Activated CD8-positive, alpha-beta memory T cell treated with anti-CD3 and anti-CD28 coated beads, Interleukin-2, amount 10 ng/mL, durations not matched to agents 7 days and 5 days (primary cell): Measurements from ENCODE around the gene USP30. TPM values are rescaled to one million over a fixed set of nuclear protein-coding genes. Genes with fewer than 3 reads are reported as not detected.
A peak's percentile ranks its signal among the peaks of the same experiment; 100 is the strongest.

ENCODE experiments used
- ATAC-seq: fragments of 150-1000 bp; cut with Tn5 transposase; one replicate; pipeline ENCODE4 v1.10.0; 2021; ENCODE audit warnings: moderate library complexity
- CTCF ChIA-PET: fragments of 350-600 bp; sonication (Branson Sonifier 250); formaldehyde crosslinking; loops from one replicate; lab custom pipeline; 2021; ENCODE audit warnings: antibody characterized with exemption; lab: Charles Lee
- DNase-seq: peaks from one replicate; pipeline ENCODE4 v3.0.0-alpha.2; 2020
- H3K27ac Mint-ChIP-seq: one replicate; pipeline ENCODE4 v1.8.0; 2021; ENCODE audit warnings: mild to moderate bottlenecking, mixed read lengths
- H3K27me3 Mint-ChIP-seq: one replicate; pipeline ENCODE4 v1.8.0; 2021; ENCODE audit warnings: mixed read lengths
- H3K36me3 Mint-ChIP-seq: one replicate; pipeline ENCODE4 v1.8.0; 2021; ENCODE audit warnings: mild to moderate bottlenecking, mixed read lengths
- H3K4me1 Mint-ChIP-seq: one replicate; pipeline ENCODE4 v1.8.0; 2021; ENCODE audit warnings: mixed read lengths
- H3K4me3 Mint-ChIP-seq: one replicate; pipeline ENCODE4 v1.8.0; 2021; ENCODE audit warnings: mild to moderate bottlenecking, moderate library complexity, mixed read lengths
- H3K9me3 Mint-ChIP-seq: one replicate; pipeline ENCODE4 v1.8.0; 2022; ENCODE audit warnings: low read depth, mixed read lengths
- total RNA-seq, 2 experiments: library from RNA; stranded (reverse); gene quantifications; one replicate each; pipeline ENCODE4 v1.2.3, GENCODE V29; 2021

USP30 gene
- total RNA-seq, 2 experiments from 2014 or later: 5.9 to 8.7 TPM

DNA sequence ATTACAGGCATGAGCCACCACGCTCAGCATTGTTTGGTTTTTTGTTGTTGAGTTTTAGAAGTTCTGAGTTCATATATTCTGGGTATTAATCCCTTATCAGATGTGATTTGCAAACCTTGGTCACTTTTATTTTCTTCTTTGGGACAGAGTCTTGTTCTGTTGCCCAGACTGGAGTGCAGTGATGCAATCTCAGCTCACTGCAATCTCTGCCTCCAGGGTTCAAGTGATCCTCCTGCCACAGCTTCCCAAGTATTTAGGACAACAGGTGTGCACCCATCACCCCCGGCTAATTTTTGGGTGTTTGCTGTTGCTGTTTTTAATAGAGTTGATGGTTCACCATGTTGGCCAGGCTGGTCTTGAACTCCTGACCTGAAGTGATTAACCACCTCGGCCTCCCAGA, 11.8 kb downstream of the USP30 start:
- H3K9me3 Mint-ChIP-seq: no peaks in the 10 kb centered on the region
- ATAC-seq (no peak), DNase-seq (no peak)
- no peaks in the 10 kb centered on the region for H3K27me3 Mint-ChIP-seq
- no peak overlapping the region for H3K4me3 Mint-ChIP-seq
- CTCF ChIA-PET: no interaction called here
- no peak overlapping the region for H3K27ac Mint-ChIP-seq
- peaks cover 3% of the 10 kb centered on the region for H3K4me1 Mint-ChIP-seq
- peaks cover 2% of the 10 kb centered on the region for H3K36me3 Mint-ChIP-seq

DNA sequence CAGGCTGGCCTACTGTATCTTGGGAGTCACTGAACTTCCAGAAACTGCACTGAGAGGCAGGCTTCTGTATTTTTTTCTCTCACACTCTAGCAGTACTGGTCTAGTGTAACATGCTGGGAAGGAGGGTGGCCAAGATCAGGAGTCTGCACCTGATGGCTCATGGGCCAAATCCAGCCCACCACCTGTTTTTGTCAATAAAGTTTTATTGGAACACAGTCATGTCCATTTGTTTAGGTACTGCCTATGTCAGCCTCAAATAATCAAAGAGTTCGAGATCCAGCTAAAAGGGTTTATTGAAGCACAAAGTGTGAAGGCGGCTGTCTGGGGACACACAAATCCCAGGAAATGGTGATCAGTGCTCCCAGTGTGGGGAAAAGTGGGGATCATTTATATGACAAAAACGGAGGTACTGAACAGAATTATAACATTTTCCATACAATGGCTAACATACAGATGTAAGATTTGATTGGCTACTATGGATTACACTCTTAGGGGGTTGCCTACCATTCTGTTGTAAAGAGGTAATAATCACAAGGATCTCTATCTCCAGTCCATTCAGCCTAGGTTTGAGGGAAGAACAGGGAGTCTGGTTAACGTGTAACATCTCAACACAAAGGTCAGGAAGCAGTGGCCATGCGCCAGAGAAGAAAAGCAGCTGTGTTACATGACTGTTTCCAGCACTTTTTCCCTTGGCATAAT, 12.9 kb downstream of the USP30 start:
- ATAC-seq: no peak
- no peak for DNase-seq
- no peak overlapping the region for H3K27ac Mint-ChIP-seq
- no peak overlapping the region for H3K4me3 Mint-ChIP-seq
- CTCF ChIA-PET: no interaction called here
- peaks cover 3% of the 10 kb centered on the region for H3K4me1 Mint-ChIP-seq
- H3K9me3 Mint-ChIP-seq: no peaks in the 10 kb centered on the region
- H3K27me3 Mint-ChIP-seq: no peaks in the 10 kb centered on the region
- peaks cover 2% of the 10 kb centered on the region for H3K36me3 Mint-ChIP-seq

DNA sequence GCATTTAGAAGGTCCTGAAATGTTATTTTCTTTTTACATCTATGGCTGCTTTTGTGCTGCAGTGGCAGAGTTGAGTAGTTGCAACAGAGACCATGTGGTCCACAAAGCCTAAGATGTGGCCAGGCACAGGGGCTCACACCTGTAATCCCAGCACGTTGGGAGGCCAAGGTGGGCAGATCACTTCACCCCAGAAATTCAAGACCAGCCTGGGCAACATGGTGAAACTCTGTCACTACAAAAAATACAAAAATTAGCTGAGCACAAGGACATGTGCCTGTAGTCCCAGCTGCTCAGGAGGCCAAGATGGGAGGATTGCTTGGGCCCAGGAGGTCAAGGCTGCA, 13.4 kb downstream of the USP30 start:
- CTCF ChIA-PET: no interaction called here
- Mint-ChIP-seq H3K27me3 (no peaks in the 10 kb centered on the region), H3K4me1 (peaks cover 3% of the 10 kb centered on the region), H3K9me3 (no peaks in the 10 kb centered on the region), H3K36me3 (peaks cover 2% of the 10 kb centered on the region), H3K4me3 (no peak overlapping the region), H3K27ac (no peak overlapping the region)
- DNase-seq: no peak
- no peak for ATAC-seq

DNA sequence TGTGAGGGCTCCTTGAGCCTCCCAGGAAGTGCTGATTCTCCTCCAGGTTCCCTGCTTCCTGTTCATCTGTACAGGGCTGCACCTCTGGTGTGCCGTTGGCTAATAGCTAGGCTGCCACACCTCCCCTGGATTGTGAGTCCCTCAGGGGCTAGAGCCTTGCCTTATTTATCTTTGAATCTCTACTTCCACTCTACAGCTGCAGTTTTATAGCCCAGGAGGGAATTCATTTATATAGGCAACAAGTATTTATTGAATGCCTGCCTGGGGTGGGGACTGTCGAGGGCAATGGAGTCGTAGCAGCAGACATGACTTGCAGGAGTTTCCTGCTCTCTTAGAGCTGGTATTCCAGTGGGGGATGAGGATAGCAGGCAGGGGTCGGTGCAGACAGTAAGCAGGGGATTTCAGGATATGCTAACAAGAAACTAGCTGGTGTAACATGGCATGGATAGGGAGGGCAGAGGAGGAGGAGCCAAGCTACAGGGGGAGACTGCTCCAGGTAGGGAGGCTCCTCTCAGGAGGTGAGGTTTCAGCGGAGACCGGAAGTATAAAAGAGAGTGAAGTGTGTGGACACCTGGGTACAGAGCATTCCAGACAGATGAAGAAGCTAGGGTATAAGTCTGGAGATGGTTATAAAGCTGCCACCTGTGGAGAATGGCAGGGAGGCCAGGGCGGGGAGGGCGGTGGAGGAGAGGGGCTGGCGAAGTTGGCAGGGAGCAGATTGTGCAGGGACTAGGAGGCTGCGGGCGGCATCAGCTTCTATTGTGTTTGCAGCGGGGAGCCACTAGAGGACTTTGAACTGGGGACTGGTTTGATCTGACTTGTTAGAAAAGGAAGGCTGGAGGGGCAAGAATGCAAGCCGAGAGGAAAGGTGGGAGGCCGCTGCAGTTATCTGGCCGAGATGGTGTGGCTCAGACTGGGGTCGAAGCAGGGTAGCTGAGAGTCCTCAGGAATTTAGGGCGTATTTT, 17.2 kb downstream of the USP30 start:
- Mint-ChIP-seq H3K4me3 (no peak overlapping the region), H3K9me3 (no peaks in the 10 kb centered on the region), H3K27ac (no peak overlapping the region), H3K27me3 (no peaks in the 10 kb centered on the region), H3K4me1 (no peaks in the 10 kb centered on the region), H3K36me3 (peaks cover 6% of the 10 kb centered on the region)
- no peak for ATAC-seq
- DNase-seq: no peak
- CTCF ChIA-PET: interaction anchor here (2.6 kb wide), 1 partner anchor 23 kb away, joined by 11 read pairs; the partner anchor contains the start of gene ALKBH2

DNA sequence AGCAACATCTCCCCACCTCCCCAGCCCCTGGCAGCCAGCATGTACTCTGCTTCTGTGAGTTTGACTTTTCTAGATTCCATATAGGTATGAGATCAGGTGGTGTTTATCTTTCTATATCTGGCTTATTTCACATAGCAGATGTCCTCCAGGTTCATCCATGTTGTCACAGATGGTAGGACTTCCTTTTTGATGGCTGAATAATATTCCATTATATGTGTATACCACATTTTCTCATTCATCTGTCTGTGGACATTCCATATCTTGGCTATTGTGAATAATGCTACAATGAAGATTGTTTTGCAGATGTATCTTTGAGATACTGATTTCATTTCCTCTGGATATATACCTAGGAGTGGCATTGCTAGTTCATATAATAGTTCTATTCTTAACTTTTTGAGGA, 22.5 kb downstream of the USP30 start:
- DNase-seq: no peak
- H3K4me1 Mint-ChIP-seq: no peaks in the 10 kb centered on the region
- no peak overlapping the region for H3K4me3 Mint-ChIP-seq
- CTCF ChIA-PET: interaction anchor here (1.3 kb wide), 1 partner anchor 23 kb away, joined by 4 read pairs; no protein-coding TSS in a partner anchor
- H3K27ac Mint-ChIP-seq: no peak overlapping the region
- H3K27me3 Mint-ChIP-seq: no peaks in the 10 kb centered on the region
- ATAC-seq: no peak
- H3K36me3 Mint-ChIP-seq: peaks cover 27% of the 10 kb centered on the region
- H3K9me3 Mint-ChIP-seq: peaks cover 6% of the 10 kb centered on the region

DNA sequence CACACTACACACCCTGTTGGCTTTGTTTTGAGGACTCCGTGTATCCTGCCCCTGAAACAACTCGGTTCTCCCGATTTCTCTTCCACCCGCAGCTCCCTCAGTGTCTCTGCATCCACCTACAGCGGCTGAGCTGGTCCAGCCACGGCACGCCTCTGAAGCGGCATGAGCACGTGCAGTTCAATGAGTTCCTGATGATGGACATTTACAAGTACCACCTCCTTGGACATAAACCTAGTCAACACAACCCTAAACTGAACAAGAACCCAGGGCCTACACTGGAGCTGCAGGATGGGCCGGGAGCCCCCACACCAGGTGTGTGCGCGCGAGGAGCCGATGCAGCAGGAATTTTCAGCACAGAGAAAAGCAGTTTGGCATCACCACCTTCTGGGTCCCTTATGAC, 30.4 kb downstream of the USP30 start:
- Mint-ChIP-seq H3K4me3 (no peak overlapping the region), H3K36me3 (peaks cover 16% of the 10 kb centered on the region), H3K4me1 (peaks cover 2% of the 10 kb centered on the region), H3K27me3 (no peaks in the 10 kb centered on the region), H3K9me3 (peaks cover 6% of the 10 kb centered on the region), H3K27ac (no peak overlapping the region)
- ATAC-seq (no peak), DNase-seq (no peak)
- CTCF ChIA-PET: no interaction called here

DNA sequence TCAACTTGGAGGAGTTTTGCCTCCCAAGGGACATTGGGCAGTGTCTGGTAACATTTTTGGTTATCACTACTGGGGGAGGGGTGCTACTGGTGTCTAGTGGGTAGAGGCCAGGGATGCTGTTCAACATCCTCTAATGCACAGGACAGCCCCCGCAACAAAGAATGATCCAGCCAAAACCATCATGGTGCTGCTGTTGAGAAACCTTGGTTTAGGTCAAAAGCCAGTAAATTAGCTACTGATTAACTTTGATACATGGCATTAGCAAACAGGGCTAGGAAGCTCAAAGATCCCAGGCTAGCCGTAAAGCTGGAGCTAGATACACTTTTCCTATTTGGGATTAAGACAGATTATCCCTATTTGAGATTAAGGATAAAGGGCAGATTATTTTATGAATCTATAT, 32.0 kb downstream of the USP30 start:
- Mint-ChIP-seq H3K4me1 (peaks cover 2% of the 10 kb centered on the region), H3K4me3 (no peak overlapping the region), H3K36me3 (peaks cover 8% of the 10 kb centered on the region), H3K9me3 (peaks cover 3% of the 10 kb centered on the region), H3K27ac (no peak overlapping the region), H3K27me3 (no peaks in the 10 kb centered on the region)
- ATAC-seq: no peak
- DNase-seq: no peak
- CTCF ChIA-PET: interaction anchor here (1.4 kb wide), 1 partner anchor 7 kb away, joined by 5 read pairs; no protein-coding TSS in a partner anchor

DNA sequence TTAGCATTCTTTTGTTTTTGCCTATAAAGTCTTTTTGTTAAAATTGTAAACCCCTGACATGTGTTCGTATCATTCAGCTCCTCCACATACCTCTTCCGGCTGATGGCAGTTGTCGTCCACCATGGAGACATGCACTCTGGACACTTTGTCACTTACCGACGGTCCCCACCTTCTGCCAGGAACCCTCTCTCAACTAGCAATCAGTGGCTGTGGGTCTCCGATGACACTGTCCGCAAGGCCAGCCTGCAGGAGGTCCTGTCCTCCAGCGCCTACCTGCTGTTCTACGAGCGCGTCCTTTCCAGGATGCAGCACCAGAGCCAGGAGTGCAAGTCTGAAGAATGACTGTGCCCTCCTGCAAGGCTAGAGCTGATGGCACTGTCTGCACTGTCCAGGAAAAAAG, 33.2 kb downstream of the USP30 start:
- Mint-ChIP-seq H3K4me1 (peaks cover 7% of the 10 kb centered on the region), H3K27me3 (no peaks in the 10 kb centered on the region), H3K36me3 (no peaks in the 10 kb centered on the region), H3K4me3 (no peak overlapping the region), H3K27ac (no peak overlapping the region), H3K9me3 (no peaks in the 10 kb centered on the region)
- ATAC-seq (no peak), DNase-seq (peak; percentile 14)
- CTCF ChIA-PET: no interaction called here

DNA sequence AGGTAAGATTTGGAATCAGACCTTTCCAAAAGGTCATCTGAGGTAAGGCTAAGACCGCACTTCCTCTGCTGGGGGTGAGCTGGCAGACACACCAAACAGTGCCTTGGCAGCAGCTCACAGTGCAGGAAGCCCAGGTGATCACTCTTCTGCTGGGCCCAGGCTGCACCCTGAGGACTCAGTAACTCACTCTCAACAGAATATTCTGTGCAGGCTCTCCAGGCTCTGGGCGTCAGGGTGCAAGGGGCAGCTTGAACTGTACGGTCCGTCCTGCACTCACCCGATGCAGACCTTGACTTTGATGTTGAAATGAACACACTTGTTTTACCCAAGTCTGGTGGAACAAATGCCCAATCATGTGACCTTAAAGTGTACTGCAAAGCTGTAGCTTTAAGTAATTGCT, 34.9 kb downstream of the USP30 start:
- Mint-ChIP-seq H3K9me3 (no peaks in the 10 kb centered on the region), H3K27me3 (no peaks in the 10 kb centered on the region), H3K4me1 (peaks cover 19% of the 10 kb centered on the region), H3K36me3 (peaks cover 2% of the 10 kb centered on the region), H3K27ac (no peak overlapping the region), H3K4me3 (no peak overlapping the region)
- peak; percentile 36 for DNase-seq
- no peak for ATAC-seq
- CTCF ChIA-PET: interaction anchor here (1.2 to 1.6 kb wide), 2 partner anchors 24 to 25 kb away, joined by 3 to 4 read pairs; no protein-coding TSS in a partner anchor

DNA sequence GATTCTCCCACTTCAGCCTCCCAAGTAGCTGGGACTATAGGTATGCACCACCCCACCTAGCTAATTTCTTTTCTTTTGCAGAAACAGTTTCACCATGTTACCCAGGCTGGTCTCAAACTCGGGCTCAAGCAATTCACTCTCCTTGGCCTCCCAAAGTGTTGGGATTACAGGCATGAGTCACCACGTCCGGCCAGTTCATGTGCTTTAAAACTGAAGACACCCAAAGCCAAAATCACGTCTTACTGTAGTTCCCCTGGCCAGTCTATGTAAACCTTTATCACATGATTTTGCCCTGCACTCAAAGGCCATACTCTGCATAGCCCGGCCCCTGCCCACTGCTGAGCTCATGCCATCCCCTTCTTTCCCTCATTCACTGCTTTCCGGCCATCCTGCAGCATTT, 36.4 kb downstream of the USP30 start:
- peaks cover 35% of the 10 kb centered on the region for H3K4me1 Mint-ChIP-seq
- peak overlapping the region; percentile 20 for H3K27ac Mint-ChIP-seq
- no peaks in the 10 kb centered on the region for H3K27me3 Mint-ChIP-seq
- no peak overlapping the region for H3K4me3 Mint-ChIP-seq
- CTCF ChIA-PET: interaction anchor here (1.2 kb wide), 1 partner anchor 22 kb away, joined by 3 read pairs; no protein-coding TSS in a partner anchor
- H3K36me3 Mint-ChIP-seq: peaks cover 2% of the 10 kb centered on the region
- DNase-seq (no peak), ATAC-seq (no peak)
- no peaks in the 10 kb centered on the region for H3K9me3 Mint-ChIP-seq

DNA sequence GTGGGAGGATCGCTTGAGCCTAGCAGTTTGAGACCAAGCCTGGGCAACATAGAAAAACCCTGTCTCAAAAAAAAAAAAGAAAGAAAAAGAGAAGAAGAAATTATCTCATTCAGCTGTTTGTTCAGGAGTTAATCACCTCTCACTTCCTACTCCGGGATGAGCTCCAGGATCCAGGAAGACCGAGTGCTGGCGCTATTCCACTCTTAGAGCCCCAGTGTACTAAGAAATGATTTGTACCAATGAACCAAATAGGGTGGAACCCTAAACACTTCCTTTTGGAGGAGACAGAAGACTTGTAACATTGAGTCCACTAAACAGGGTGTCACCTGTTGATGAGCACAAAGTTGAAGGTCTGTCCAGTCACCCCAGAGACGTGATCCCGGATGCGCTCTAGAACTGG, 37.3 kb downstream of the USP30 start:
- Mint-ChIP-seq H3K4me3 (no peak overlapping the region), H3K27me3 (no peaks in the 10 kb centered on the region), H3K27ac (no peak overlapping the region), H3K36me3 (peaks cover 2% of the 10 kb centered on the region), H3K9me3 (no peaks in the 10 kb centered on the region), H3K4me1 (peaks cover 39% of the 10 kb centered on the region)
- ATAC-seq (no peak), DNase-seq (no peak)
- CTCF ChIA-PET: no interaction called here

DNA sequence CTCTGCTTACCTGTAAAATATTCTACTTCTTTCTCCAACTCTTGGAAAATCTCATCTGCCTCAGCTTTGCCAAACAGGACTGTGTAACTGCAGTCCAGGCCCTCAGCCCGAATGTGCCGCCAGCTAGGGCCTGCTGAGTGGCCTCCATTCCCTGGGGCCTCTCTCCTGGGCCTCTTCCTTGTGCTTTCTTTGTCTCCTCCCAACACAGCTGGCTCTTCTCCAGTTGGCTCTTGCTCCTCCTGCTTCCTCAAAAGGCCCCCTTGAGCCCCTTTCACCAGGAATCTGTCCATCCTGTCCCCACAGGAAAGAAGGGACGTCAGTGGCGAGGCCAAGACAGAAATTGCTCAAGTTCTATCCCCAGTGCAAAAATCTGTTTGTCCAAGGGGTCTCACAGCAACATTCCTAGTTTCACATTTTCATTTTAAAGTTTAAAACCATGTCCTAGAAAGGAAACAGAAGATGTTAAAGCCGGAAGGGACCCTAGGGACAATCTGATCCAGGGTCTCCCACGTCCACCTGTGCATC, 40.2 kb downstream of the USP30 start:
- CTCF ChIA-PET: interaction anchor here (0.6 to 3.4 kb wide), 30 partner anchors 9 to 532 kb away, joined by 3 to 16 read pairs (median 4); partner anchors contain the start of genes ISCU, SART3, SSH1 and USP30
- peak overlapping the region; percentile 78 for H3K4me3 Mint-ChIP-seq
- H3K27ac Mint-ChIP-seq: peak overlapping the region; percentile 88
- peaks cover 2% of the 10 kb centered on the region for H3K36me3 Mint-ChIP-seq
- DNase-seq (peak; percentile 39), ATAC-seq (no peak)
- H3K4me1 Mint-ChIP-seq: peaks cover 43% of the 10 kb centered on the region
- H3K9me3 Mint-ChIP-seq: no peaks in the 10 kb centered on the region
- H3K27me3 Mint-ChIP-seq: no peaks in the 10 kb centered on the region
